Spinal cord (tissue), 10 donors: ENCODE data around the gene DNTTIP2. TPM values are rescaled to one million over a fixed set of nuclear protein-coding genes. Genes with fewer than 3 reads are reported as not detected.
"Not testable (repeated sequence)": the region's sequence is repeated elsewhere in the genome, so short reads cannot be mapped to it uniquely, and the experiment has no call there.

Source experiments
- DNase-seq, 6 donors: peaks; one replicate each; pipeline versions ENCODE4 v3.0.0 to v3.0.0-alpha.2; 2013 to 2015; ENCODE audit warnings: low spot score in 6 of 6, low read depth in 4 of 6
- H3K27ac ChIP-seq: one replicate; pipeline ENCODE4 v1.5.1; 2013; ENCODE audit warnings: low read depth, low read length, control low read depth
- H3K27me3 ChIP-seq: one replicate; pipeline ENCODE4 v1.6.1; 2013; ENCODE audit warnings: low read length; ENCODE audit not compliant: control insufficient read depth, insufficient read depth
- H3K36me3 ChIP-seq: one replicate; pipeline ENCODE4 v1.6.1; 2013; ENCODE audit warnings: low read length; ENCODE audit not compliant: control insufficient read depth, insufficient read depth
- H3K4me1 ChIP-seq: one replicate; pipeline ENCODE4 v1.6.1; 2013; ENCODE audit warnings: low read length; ENCODE audit not compliant: control insufficient read depth, insufficient read depth
- H3K4me3 ChIP-seq: one replicate; pipeline ENCODE4 v1.5.1; 2013; ENCODE audit warnings: low read depth, low read length, control low read depth
- H3K9me3 ChIP-seq: one replicate; pipeline ENCODE4 v1.6.1; 2013; ENCODE audit warnings: low read length; ENCODE audit not compliant: control insufficient read depth, insufficient read depth
- WGBS: methylation state at CpG from one replicate; pipeline ENCODE4 v1.1.5; 2013; ENCODE audit warnings: missing lambda C conversion rate; ENCODE audit not compliant: insufficient coverage; 5-methylcytosine and 5-hydroxymethylcytosine counted together
- polyA plus RNA-seq, 2 donors: library from polyadenylated mRNA; unstranded; fragments of 120-200 nt; gene quantifications; one replicate each; pipeline ENCODE4 v1.2.1, GENCODE V29; 2013; ENCODE audit not compliant: insufficient read length in 2 of 2
- total RNA-seq, 2 donors: library from RNA; depleted of rRNA in 1 of 2; stranded (reverse); fragments of 120-200 nt in 1 of 2; fragments of >200 nt in 1 of 2; gene quantifications; one replicate each; pipeline versions ENCODE4 v1.2.3 to v1.2.4, GENCODE V29; 2013 to 2014
- donor health status: healthy.

The DNTTIP2 gene
- total and polyA plus RNA-seq, 4 donors = 40.6 to 48.1 (median 41.8) TPM

DNA sequence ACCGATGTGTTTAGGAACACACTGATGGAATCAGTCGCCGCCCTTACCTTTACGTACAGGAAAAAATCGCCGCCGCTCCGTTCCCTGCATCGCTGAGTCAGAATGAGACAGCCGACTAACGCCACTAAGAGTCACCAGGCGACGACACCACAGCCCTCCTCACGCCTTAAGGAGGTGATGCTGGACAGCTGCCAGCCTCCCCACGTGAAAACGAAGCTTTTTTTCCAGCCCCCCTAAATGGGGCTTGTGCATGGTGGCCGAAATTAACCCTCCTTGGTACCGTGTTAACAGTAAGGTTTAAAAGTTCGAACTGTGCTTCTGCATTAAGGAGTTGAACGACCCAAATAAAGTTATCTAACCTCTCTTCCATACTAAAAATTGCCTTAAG lies 511 bp downstream of the DNTTIP2 start:
- H3K4me3 ChIP-seq = peak overlapping the region; percentile 99
- peak overlapping the region; percentile 95 for H3K27ac ChIP-seq
- no peaks in the 10 kb centered on the region for H3K27me3 ChIP-seq
- no peaks in the 10 kb centered on the region for H3K9me3 ChIP-seq
- DNase-seq = no peak
- WGBS = 1% methylated on average over 12 of the region's 20 CpGs
- peaks cover 11% of the 10 kb centered on the region for H3K36me3 ChIP-seq
- peaks cover 11% of the 10 kb centered on the region for H3K4me1 ChIP-seq

DNA sequence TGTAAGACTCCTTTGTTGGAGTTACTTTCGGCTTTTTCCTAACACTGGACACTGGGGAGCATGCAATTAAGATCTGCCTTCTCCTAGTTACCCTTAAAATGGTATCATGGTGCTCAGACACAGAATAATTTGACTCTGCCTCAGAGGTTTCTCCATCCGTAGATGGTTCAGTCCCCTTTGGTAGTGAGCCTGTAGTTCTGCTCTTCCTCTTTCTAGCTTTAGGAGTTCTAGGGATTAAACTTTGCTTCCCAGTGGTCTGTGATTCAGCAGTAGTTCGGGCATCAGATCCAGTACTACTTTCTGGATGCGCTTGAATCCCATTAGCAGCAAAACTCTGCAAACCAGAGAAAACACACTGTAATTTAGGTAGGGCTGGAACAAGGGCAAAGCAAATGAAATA lies 1.5 kb downstream of the DNTTIP2 start:
- WGBS = 100% methylated on average over 3 of the region's 4 CpGs
- no peak for DNase-seq
- Histone ChIP-seq H3K27ac (no peak overlapping the region), H3K36me3 (peaks cover 15% of the 10 kb centered on the region), H3K4me3 (peak overlapping the region; percentile 99), H3K27me3 (no peaks in the 10 kb centered on the region), H3K4me1 (peaks cover 11% of the 10 kb centered on the region), H3K9me3 (no peaks in the 10 kb centered on the region)

DNA sequence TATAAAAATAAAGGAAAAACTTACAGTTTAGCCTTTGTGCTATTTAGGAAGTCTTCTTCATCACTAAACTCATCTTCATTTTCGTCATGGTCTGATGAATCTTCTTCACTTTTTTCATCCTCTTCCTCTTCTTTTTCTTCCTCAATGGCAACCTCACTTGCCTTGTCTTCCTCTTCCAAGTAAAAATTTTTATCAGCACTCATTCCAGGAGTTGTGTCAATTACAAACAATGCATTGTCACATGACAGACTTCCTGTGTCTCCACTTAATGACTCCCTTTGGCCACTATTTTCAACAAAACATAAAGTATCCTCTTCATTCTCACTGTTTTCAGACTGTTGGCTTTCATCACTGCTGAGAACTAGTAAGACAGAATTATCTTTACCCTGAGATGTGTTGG lies 2.8 kb downstream of the DNTTIP2 start:
- Histone ChIP-seq H3K27me3 (no peaks in the 10 kb centered on the region), H3K36me3 (peaks cover 15% of the 10 kb centered on the region), H3K4me3 (no peak overlapping the region), H3K9me3 (no peaks in the 10 kb centered on the region), H3K4me1 (peaks cover 11% of the 10 kb centered on the region), H3K27ac (no peak overlapping the region)
- 81% methylated on average over 1 of the region's 1 CpG for WGBS
- DNase-seq = no peak

DNA sequence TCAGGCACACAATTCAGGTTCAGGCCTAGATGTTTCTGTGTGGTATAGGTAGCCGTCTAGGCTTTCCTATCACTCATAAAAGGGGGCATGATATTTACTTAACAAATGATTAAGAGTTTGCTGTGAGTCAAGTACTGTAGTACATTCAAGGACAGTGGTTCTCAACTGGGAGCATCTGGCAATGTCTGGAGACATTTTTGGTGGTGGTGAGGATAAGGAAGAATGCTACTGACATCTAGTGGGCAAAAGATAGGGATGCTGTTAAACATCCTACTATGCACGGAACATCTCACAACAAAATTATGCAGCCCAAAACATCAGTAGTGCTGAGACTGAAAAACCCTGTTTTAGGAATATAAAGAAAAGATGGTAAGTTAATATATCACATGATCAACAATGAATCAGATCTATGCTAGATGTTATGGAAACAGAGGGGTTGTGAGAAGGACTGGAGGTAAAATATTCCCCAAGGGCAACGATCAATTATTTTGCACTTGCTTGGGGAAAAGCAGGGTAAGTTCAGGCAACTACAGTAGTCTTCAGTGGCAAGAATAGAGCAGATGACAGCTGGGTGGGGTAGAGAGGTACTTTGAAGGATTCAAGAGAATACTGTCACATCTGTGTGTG lies 4.9 kb downstream of the DNTTIP2 start:
- DNase-seq = peak in 2 of 6 donors; percentile 49 to 78
- Histone ChIP-seq H3K27me3 (no peaks in the 10 kb centered on the region), H3K9me3 (no peaks in the 10 kb centered on the region), H3K27ac (no peak overlapping the region), H3K4me3 (no peak overlapping the region), H3K4me1 (peaks cover 11% of the 10 kb centered on the region), H3K36me3 (peaks cover 16% of the 10 kb centered on the region)
- WGBS = 100% methylated on average over 1 of the region's 3 CpGs

DNA sequence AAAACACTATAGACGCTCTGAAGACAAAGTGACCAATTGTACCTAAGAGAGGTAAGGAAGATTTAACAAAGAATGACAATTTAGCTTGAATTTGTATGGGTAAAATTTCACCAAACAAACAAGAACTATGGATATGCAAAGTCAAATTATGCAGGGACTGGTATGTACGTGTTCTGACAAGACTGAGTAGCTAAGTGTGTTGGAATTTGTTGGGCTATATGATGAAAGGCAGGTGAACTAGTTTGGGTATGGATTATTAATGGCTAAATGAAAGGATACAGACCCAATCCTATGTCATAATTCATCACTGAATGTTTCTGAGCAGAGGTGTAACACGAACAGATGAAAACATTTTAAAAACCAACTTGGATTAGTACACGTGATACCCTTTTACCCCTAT lies 7.6 kb downstream of the DNTTIP2 start:
- WGBS = 82% methylated on average over 2 of the region's 4 CpGs
- no peak overlapping the region for H3K27ac ChIP-seq
- no peak for DNase-seq
- no peaks in the 10 kb centered on the region for H3K27me3 ChIP-seq
- H3K4me1 ChIP-seq = no peaks in the 10 kb centered on the region
- peaks cover 23% of the 10 kb centered on the region for H3K36me3 ChIP-seq
- H3K4me3 ChIP-seq = no peak overlapping the region
- no peaks in the 10 kb centered on the region for H3K9me3 ChIP-seq

DNA sequence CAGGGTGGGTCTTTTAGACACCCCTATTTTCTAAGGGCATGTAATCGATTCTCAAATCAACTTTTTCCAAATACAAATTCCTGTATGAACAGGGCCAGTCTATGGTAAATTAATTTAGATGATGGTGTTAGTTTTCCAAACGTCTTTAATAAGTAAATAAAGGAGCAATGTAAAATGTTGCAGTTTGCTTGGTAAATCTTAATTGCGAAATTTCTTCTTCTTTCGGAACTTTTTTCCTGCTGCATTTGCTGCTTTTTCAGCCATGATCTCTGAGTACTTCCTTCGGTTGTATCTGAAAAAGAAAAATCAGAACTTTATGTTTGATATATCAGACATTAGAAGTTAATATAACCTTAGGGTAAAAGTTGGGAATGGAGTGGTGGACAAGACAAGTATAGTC lies 9.4 kb downstream of the DNTTIP2 start:
- no peaks in the 10 kb centered on the region for H3K9me3 ChIP-seq
- no peaks in the 10 kb centered on the region for H3K4me1 ChIP-seq
- H3K36me3 ChIP-seq = peaks cover 19% of the 10 kb centered on the region
- no peak overlapping the region for H3K27ac ChIP-seq
- no peak overlapping the region for H3K4me3 ChIP-seq
- no peaks in the 10 kb centered on the region for H3K27me3 ChIP-seq
- DNase-seq = no peak
- WGBS = 100% methylated on average over 2 of the region's 5 CpGs

DNA sequence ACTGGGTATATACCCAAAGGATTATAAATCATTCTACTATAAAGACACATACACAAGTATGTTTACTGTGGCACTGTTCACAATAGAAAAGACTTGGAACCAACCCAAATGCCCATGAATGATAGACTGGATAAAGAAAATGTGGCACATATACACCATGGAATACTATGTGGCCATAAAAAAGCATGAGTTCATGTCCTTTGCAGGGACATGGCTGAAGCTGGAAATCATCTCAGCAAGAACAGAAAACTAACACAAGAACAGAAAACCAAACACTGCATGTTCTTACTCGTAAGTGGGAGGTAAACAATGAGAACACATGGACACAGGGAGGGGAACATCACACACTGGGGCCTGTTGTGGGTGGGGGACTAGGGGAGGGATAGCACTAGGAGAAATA lies 10.5 kb downstream of the DNTTIP2 start:
- not testable (repeated sequence) for H3K4me3 ChIP-seq, DNase-seq, H3K27me3 ChIP-seq, H3K27ac ChIP-seq, H3K9me3 ChIP-seq, H3K4me1 ChIP-seq
- WGBS = no CpG with 5 or more reads among the region's 1 CpG
- H3K36me3 ChIP-seq = peaks cover 15% of the 10 kb centered on the region

DNA sequence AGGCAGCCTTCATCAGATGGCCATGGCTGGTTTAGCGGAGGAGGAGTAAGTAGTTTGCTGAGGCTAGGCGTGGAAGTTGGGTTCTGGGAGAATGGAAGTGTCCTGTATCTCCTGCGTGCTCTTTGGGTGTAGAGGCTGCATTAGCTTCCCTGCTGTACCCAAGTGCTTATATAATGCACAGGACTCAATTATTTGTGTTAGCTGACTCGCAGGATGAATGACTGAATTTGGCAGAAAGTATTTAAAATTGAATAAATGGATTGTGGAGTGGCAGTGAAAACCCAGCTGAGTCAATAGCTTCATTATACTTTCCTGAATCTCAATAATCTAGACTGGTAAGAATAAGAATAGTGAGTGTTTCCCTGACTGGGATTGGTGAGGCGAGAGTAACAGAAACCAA lies 13.8 kb downstream of the DNTTIP2 start:
- Histone ChIP-seq H3K36me3 (peaks cover 11% of the 10 kb centered on the region), H3K27me3 (no peaks in the 10 kb centered on the region), H3K27ac (no peak overlapping the region), H3K9me3 (no peaks in the 10 kb centered on the region), H3K4me1 (no peaks in the 10 kb centered on the region), H3K4me3 (no peak overlapping the region)
- DNase-seq = no peak
- WGBS = 71% methylated on average over 4 of the region's 5 CpGs

DNA sequence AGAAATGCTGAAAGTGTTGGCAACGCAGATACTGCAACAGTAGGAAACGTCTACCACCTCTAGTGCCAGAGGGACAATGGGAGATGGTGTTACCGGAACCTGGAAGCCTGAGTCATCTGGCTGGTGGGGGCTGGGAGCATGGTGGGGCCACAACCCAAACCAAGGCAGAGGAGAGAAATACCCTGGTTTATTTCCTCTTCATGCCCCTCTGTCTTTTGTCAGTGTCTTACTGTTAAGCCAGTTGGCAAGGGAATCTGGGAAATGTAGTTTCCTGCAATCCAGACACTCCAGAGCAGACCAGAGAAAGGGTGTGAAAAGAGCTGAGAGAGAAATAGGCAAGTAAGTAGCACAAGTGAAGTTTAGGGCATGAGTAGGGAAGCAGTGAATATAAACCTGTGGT lies 14.8 kb downstream of the DNTTIP2 start:
- Histone ChIP-seq H3K27ac (no peak overlapping the region), H3K4me1 (no peaks in the 10 kb centered on the region), H3K27me3 (no peaks in the 10 kb centered on the region), H3K9me3 (no peaks in the 10 kb centered on the region), H3K36me3 (peaks cover 10% of the 10 kb centered on the region), H3K4me3 (no peak overlapping the region)
- DNase-seq = no peak
- 67% methylated on average over 2 of the region's 3 CpGs for WGBS

DNA sequence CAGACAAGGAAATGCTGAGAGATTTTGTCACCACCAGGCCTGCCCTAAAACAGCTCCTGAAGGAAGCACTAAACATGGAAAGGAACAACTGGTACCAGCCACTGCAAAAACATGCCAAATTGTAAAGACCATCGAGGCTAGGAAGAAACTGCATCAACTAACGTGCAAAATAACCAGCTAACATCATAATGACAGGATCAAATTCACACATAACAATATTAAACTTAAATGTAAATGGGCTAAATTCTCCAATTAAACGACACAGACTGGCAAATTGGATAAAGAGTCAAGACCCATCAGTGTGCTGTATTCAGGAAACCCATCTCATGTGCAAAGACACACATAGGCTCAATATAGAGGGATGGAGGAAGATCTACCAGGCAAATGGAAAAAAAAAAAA lies 21.4 kb downstream of the DNTTIP2 start:
- not testable (repeated sequence) for DNase-seq, H3K36me3 ChIP-seq
- WGBS = no CpG with 5 or more reads among the region's 3 CpGs

More for the DNA sequence above, 21.4 kb downstream of the DNTTIP2 start:
- H3K4me3 ChIP-seq, H3K9me3 ChIP-seq, H3K27ac ChIP-seq, H3K27me3 ChIP-seq, H3K4me1 ChIP-seq: not testable (repeated sequence)
